Neural cell (in vitro differentiated cells): Measurements from ENCODE around the gene HOXA4.

ENCODE experiments used
- CTCF ChIP-seq: fragments of 450-650 bp; IDR thresholded peaks from 2 replicates; pipeline ENCODE4 v1.5.1; 2014; ENCODE audit warnings: antibody characterized with exemption, mild to moderate bottlenecking, moderate library complexity; ENCODE audit not compliant: poor library complexity, severe bottlenecking
- EP300 ChIP-seq: fragments of 450-650 bp; conservative IDR thresholded peaks from 2 replicates; pipeline ENCODE4 v1.6.1; 2014; ENCODE audit warnings: antibody characterized with exemption, mild to moderate bottlenecking, moderate library complexity; ENCODE audit not compliant: poor library complexity, severe bottlenecking
- EZH2 ChIP-seq: fragments of 200-600, 300-800 bp; shearing (Covaris generic), sonication (generic); IDR thresholded peaks from 2 replicates; pipeline ENCODE4 v1.6.1; 2014; ENCODE audit warnings: antibody characterized with exemption, low read length, borderline replicate concordance, mild to moderate bottlenecking; ENCODE audit not compliant: insufficient read depth, poor library complexity, severe bottlenecking
- MXI1 ChIP-seq: fragments of 450-650 bp; conservative IDR thresholded peaks from 2 replicates; pipeline ENCODE4 v1.6.1; 2014; ENCODE audit warnings: antibody characterized with exemption, mild to moderate bottlenecking; ENCODE audit not compliant: poor library complexity, severe bottlenecking
- POLR2AphosphoS5 ChIP-seq: IDR thresholded peaks from 2 replicates; pipeline ENCODE4 v1.6.1; 2012
- RAD21 ChIP-seq: fragments of 450-650 bp; conservative IDR thresholded peaks from 2 replicates; pipeline ENCODE4 v1.6.1; 2014; ENCODE audit warnings: antibody characterized with exemption, mild to moderate bottlenecking, moderate library complexity
- REST ChIP-seq: IDR thresholded peaks from 2 replicates; pipeline ENCODE4 v1.6.1; 2012; ENCODE audit warnings: borderline replicate concordance
- SMC3 ChIP-seq: fragments of 450-650 bp; conservative IDR thresholded peaks from 2 replicates; pipeline ENCODE4 v1.6.1; 2014; ENCODE audit warnings: antibody characterized with exemption, mild to moderate bottlenecking, moderate library complexity; ENCODE audit not compliant: poor library complexity
- TAF1 ChIP-seq: IDR thresholded peaks from 2 replicates; pipeline ENCODE4 v1.6.1; 2012; ENCODE audit warnings: low read depth

- TF ChIP-seq REST = no peak
- TF ChIP-seq SMC3 = no peak
- no peak for TF ChIP-seq CTCF
- TF ChIP-seq EZH2 = no peak
- TF ChIP-seq RAD21 = no peak
- no peak for TF ChIP-seq POLR2AphosphoS5
- no peak for TF ChIP-seq TAF1
- no peak for TF ChIP-seq EP300
- TF ChIP-seq MXI1 = no peak
Observed at GRCh38 chr7:27168265-27168947, 37.8 kb upstream of the HOXA4 start.
